ENCODE results near the gene CDH15.
"Not testable (repeated sequence)": the region's sequence is repeated elsewhere in the genome, so short reads cannot be mapped to it uniquely, and the experiment has no call there.

The CDH15 gene

GRCh38 chr16:89157778-89158177 lies 13.8 kb upstream of the CDH15 start:
- no peak for DNase-seq

GRCh38 chr16:89159066-89159849 lies 12.3 kb upstream of the CDH15 start:
- no peak for DNase-seq

- DNase-seq: no peak
Measured at GRCh38 chr16:89159850-89160354, 11.6 kb upstream of the CDH15 start.

GRCh38 chr16:89160977-89161701 lies 10.4 kb upstream of the CDH15 start:
- no peak for DNase-seq

- DNase-seq: no peak
Measured at GRCh38 chr16:89161763-89162713, 9.5 kb upstream of the CDH15 start.

- DNase-seq: no peak
Measured at GRCh38 chr16:89163297-89163696, 8.3 kb upstream of the CDH15 start.

GRCh38 chr16:89164436-89164835 lies 7.1 kb upstream of the CDH15 start:
- DNase-seq: no peak

GRCh38 chr16:89164847-89165680 lies 6.5 kb upstream of the CDH15 start:
- DNase-seq: no peak

GRCh38 chr16:89165681-89165979 lies 5.9 kb upstream of the CDH15 start:
- not testable (repeated sequence) for DNase-seq

GRCh38 chr16:89166696-89167424 lies 4.7 kb upstream of the CDH15 start:
- DNase-seq: no peak

- DNase-seq: peak; percentile 88
Measured at GRCh38 chr16:89167425-89167941, 4.1 kb upstream of the CDH15 start.

GRCh38 chr16:89168381-89169189 lies 3.0 kb upstream of the CDH15 start:
- no peak for DNase-seq

- no peak for DNase-seq
Measured at GRCh38 chr16:89169778-89170177, 1.8 kb upstream of the CDH15 start.

- DNase-seq: no peak
Measured at GRCh38 chr16:89170346-89171215, 967 bp upstream of the CDH15 start.

- DNase-seq: no peak
Measured at GRCh38 chr16:89172171-89172527, 601 bp downstream of the CDH15 start.

- DNase-seq: peak; percentile 69
Measured at GRCh38 chr16:89172528-89173173, 1.1 kb downstream of the CDH15 start.

- DNase-seq: no peak
Measured at GRCh38 chr16:89173174-89173921, 1.8 kb downstream of the CDH15 start.

Data from right hindlimb (tissue), 1 donor.